HG03066 (cell line): ENCODE measurements around the gene DISC1.
"Not testable (repeated sequence)": the region's sequence is repeated elsewhere in the genome, so short reads cannot be mapped to it uniquely, and the experiment has no call there.

Source experiments
- ATAC-seq: cut with Tn5 transposase; IDR thresholded peaks from one replicate; pipeline ENCODE4 v1.9.1; 2021; ENCODE audit warnings: low read depth; ENCODE audit not compliant: unreplicated experiment

DISC1 gene

DNA sequence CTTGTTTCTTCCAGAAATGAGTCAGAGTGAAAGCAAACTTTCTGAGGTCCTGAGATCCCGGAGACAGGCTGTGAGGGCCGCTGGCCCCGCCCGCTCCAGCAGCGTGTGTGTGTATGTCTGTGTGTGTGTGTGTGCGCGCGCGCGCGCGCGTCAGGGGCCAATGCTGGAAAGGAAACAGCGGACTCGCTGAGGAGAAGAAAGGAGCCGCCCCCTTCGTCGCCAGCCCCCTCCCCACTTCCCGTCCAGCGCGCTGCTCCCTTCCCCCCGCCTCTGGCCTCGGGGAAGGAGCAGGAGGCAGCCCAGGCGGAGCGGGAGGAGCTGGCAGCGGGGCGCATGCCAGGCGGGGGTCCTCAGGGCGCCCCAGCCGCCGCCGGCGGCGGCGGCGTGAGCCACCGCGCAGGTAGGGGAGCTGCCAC is at the start of gene DISC1:
TSS of gene DISC1 (plus strand) at position 256 of the 416 bp plus-strand sequence. CDS start at position 334, 78 bp downstream.
- peak; percentile 55 for ATAC-seq

DNA sequence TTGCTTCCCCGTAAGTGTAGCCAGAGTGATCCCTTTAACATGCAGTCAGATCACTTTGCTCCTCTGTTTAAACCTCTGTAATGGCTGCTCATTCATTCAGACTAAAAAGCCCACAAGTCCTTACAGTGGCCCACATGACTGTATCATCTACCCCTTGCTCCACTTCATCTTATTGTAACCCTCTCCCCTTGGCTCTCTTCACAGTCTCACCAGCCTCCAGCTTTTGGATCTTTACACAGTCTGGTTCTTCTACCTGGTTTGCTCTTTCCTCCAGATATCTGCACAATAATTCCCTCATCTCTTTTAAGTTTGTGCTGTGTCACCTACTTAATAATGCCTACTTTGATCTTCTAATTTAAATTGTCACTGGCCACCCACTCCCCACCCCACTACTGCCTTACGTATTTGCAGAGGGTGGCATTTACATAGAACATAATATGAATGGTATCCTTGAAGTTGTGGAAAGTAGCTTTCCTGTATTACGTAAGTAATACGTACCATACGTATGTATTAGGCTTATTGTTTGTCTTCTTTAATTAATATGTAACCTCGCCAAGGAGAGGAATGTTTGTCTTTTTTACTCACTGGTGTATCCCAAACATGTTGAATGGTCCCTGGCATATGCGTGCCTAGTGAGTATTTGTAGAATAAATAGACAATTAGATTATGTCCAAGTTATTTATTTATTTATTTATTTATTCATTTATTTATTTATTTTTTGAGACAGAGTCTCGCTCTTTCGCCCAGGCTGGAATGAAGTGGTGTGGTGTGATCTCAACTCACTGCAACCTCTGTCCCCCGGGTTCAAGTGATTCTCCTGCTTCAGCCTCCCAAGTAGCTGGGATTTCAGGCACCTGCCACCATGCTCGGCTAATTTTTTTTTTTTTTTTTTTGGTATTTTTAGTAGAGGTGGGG is 49.5 kb upstream of the DISC1 start:
- no peak for ATAC-seq

DNA sequence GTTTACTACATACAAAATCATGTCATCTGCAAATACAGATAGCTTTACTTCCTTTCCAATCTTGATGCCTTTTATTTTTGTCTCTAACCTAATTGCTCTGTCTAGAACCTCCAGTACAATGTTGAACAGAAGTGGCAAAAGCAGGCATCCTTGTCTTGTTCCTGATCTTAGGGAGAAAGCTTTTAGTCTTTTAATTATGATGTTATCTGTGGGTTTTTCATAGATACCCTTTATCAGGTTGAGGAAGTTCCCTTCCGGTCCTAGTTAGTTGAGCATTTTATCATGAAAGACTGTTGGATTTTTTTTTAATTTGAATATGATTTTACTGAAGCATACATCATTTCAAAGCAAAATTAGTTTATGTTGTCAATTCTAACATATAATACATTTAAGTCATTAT is 45.7 kb upstream of the DISC1 start:
- no peak for ATAC-seq

DNA sequence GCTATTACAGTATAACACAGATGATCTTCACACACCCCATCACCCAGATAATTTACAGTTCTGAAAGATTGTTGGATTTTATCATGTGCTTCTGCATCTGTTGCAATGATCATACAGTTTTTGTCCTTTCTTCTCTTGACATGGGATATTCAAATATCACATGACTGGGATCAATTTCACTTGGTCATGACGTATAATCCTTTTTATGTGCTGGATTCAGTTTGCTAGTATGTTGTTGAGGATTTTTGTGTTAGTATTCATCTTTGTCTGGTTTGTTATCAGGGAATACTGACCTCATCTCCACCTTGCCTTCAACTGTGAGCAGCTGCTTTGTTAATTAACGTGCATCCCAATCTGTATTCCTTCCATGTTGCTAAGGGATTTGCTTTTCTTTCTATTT is 44.7 kb upstream of the DISC1 start:
- ATAC-seq: no peak

DNA sequence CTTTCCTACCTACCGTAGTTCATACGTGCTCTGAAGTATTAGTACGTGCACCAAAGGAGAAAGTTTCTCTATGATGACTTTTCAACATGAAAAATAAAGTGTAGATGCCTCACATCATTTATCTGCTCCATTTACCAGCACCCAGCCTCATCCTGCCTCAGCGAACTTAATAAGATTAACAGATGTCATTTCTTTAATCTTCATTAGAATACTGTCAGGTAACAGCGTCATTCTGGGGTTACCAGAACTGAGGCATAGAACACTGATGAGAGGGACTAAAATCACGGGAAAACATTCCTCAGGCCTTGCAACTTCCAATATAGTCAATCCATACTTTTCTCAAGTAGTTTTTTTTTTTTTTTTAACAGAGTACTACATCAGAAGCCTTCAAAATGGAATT is 43.2 kb upstream of the DISC1 start:
- ATAC-seq: no peak

DNA sequence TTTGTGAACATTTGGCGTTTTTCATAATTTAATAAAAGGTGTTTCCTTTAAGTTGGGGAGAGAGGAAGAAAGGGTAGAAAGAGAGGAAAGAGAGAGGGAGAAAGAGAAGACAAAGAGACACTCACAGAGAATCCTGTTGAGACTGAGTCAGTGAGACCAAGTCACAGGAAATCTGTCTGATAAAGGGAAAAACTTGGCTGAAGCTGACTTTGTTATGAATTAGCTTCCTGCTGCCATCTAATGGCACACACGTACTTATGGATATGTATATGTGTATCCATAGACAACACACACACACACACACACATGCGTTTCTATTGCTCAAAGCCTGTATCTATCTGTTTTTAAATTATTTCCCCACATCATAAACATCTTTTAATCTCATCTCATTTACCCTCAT is 42.5 kb upstream of the DISC1 start:
- no peak for ATAC-seq

DNA sequence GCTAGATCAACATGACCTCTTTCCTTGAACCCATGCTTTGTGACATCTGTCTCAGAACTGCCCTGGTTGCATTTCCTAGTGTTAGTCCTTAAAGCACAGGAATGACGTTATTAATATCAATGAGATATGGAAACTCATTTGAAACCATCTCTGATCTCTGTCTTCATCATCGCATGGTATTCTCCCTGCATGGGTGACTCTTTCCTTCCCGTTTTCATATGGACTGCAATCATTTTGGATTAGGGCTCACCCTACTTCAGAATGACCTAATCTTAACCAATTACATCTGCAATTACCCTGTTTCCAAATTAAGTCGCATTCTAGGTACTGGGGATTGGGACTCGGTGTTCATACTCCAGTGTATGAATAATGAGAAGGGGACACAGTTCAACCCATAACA is 41.7 kb upstream of the DISC1 start:
- ATAC-seq: no peak

DNA sequence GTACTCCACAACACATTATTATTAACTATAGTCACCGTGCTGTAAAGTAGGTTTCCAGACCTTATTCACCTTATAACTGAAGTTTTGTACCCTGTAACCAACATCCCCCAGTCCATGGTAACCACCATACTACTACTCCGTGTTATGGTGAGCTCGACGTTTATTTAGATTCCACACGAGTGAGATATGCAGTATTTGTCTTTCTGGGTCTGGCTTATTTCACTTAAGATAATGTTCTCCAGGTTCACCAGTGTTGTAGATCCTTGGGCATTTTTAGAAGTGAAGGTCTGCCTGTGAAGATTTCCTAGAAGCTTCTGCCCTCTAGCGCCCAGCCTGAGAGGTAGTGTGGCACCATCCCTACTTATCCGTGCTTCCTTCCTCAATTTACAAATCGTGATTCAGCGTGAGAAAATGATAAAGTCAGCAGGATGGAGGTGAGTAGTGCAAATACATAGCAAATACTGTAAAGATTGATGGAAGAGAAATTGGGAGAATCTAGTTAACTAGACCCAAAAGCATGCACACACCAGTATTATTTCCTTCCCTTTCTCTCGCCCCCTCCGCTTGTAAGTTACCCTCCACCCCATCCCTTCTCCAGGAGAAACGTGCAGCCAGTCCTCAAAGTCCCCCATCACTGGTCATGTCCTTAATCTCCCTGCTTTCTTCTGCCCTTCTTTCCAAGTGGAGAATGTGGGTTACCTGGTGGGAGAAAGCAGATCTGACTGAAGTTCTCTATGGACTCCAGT is 36.0 kb upstream of the DISC1 start:
- peak; percentile 73 for ATAC-seq

DNA sequence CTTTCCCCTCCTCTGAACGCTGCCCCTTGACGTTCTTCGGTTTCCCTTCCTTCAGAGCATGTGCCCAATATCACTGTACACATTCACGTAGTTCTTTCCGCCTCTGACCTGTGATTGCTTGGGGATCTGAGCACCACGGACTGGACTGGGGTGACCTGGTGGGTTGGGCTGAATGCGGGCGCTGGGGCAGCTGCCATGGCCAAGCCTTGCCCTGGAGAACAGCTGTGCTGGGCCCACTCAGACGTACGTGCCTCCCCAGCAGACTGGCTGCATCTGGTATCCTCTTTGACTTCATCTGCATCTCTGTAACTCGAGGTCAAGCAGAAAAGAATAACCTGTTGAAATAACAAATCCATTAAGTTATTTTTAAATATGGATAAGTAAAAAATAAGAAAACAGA is 35.1 kb upstream of the DISC1 start:
- ATAC-seq: no peak

DNA sequence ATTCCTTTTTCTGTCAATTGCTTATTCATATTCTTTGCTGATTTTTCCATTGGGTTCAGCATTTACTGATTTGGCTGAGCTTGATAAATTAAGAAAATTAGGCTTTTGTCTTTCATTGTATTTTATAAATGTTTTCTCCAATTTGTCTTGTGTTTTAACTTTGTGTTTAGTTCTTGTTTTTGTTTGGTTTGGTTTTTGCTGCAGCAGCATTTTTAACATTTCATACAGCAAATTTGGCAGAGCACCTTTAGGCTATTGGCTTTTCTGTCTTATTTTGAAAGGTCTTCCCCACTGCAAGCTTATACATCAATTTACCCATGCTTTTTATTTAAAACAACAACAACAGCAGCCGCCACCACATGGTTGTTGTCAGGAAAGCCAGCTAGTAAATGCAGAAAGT is 33.8 kb upstream of the DISC1 start:
- ATAC-seq: no peak

DNA sequence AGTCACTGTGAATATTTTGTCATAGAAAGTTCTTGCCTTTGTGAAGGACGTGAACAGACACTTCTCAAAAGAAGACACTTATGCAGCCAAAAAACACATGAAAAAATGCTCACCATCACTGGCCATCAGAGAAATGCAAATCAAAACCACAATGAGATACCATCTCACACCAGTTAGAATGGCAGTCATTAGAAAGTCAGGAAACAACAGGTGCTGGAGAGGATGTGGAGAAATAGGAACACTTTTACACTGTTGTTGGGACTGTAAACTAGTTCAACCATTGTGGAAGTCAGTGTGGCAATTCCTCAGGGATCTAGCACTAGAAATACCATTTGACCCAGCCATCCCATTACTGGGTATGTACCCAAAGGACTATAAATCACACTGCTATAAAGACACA is 33.3 kb upstream of the DISC1 start:
- not testable (repeated sequence) for ATAC-seq

DNA sequence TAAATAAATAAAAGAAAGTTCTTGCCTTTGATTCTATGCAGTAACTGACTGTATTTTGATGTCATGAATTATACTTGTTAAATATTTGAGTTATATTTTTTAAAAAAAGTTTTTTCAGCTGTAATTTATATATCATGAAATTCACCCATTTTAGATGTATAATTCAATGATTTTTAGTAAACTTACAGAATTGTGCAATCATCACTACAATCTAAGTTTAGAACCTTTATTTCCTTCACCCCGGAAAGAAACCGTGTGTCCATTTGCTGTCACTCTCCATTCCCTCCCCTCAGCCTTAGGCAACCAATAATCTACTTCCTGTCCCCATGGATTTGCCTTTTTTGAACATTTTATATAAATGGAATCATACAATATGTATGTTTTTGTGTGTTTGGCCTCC is 32.5 kb upstream of the DISC1 start:
- no peak for ATAC-seq

DNA sequence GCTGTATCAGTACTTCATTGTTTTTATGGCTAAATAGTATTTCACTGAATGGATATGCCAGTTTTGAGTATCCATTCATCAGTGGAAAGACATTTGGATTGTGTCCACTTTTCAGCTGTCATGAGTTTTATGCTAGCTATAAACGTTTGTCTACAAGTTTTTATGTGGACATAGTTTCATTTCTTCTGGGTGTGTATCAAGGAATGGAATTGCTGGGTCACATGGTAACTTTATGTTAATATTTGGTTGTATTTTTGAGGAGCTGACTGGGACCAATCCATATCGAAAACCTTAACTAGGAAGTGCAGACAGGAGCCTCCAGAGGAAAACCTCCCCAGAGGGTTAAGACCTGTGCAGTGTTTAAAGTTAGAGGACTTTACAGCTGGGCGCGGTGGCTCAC is 31.8 kb upstream of the DISC1 start:
- ATAC-seq: no peak

DNA sequence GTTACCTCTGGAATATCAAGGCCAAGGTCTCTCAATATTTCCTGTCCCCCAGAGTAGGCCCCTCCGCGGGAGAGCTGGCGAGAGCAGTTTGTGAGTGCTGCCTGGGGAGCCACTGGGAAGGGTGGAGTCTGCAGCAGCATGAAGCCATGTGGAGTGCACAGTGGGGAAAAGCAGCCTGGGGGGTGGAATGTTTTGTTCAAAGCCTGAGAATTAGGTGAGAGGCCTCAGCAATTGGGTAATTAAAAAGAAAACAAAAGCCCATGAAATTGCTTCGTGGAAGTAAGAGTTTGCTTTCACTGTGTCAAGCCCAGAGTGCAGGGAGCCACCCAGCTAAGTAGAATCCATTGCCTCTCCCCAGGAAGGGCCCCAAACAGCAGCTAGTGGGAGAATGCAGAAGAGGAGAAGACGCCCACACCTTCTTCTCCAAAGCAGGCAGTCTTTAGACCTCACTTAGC is 30.2 kb upstream of the DISC1 start:
- ATAC-seq: no peak

DNA sequence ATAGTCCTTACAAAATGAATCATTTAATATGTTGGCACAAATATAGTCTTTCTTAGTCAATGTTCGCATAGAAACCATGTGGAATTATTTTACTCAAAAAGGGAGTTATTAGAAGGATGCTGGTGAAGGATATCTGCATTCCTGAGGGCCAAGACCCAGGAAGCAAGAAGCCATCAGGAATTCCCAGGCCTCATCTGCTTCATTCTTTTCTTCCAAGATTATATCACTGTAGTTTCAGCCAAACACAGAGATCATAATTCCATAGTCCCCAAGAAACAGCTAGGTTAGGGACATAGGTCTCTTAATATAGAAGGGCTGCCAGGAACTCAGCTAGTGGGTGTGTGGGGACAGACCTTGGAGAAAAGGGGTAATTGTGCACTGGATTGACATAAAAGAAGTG is 28.6 kb upstream of the DISC1 start:
- no peak for ATAC-seq

DNA sequence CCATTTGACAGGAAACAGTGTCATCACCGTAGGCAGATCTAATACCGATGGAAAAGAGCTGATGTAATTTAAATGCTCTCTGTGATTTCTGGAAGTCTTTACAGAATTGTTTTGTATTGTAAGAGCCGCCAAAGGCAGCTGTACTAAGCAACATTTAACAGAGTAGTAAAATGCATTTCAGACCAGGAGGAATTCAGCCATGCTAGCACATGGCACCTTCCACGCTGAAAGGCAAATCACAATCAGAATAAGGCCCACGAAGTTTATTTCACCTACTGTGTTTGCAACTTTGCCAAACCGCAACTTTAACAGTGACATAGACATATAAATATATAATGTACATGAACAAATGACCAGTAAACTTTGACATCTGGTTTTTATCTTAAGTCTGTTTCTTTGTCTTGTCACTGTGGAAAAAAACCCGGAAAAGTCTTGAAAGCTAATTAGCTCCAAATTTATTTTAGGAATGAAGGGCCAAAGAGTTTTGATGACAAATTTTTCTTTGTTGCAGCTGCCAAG is 26.1 kb upstream of the DISC1 start:
- no peak for ATAC-seq

DNA sequence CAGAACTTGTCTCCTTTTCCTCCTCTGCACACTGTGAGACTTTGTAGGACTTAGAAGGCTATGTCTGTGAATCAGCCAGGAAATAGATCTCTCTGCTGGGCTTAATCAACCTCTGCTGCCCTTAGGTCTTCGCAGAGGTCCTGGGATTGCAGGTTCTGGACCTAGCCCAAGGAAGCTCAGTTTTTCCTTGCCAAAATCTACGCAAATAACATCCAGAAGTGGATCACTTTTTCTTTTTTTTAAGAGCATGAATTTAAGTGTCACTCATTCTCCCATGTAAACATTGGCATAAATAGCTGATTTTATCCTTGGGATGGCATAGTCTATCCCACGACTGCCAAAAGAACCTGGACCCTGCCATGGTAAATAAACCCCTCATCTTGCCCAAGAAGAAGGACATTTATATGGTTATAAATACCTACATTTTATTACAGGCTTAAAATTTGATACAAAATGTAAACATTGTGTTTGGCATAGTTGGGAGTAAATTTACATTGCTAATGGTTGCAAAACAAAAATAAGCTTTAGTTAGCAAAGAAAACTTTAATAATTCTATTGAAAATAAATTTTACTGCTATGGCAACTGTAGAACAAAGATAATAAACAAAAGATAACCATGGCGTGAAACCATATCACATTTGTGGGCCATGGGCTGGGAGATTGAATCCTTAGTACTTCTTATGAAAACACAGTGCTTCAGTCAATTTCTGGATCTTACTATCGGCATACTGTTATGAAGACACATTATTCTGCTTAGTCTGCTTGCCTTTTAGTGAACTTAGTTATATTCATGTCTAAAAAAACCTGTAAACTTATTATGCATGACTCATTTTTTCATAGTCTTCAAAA is 24.5 kb upstream of the DISC1 start:
- ATAC-seq: no peak

DNA sequence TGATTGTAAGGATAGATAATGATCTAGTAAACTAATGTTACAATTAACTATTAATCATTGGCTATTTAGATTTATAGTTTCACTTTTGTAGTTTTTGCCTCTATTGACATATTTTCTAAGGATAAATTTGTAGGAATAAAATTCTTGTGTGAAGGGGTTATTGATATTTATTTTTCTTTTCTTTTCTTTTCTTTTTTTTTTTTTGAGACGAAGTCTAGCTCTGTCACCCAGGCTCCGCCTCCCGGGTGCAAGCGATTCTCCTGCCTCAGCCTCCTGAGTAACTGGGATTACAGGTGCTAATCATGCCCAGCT is 24.0 kb upstream of the DISC1 start:
- ATAC-seq: no peak

DNA sequence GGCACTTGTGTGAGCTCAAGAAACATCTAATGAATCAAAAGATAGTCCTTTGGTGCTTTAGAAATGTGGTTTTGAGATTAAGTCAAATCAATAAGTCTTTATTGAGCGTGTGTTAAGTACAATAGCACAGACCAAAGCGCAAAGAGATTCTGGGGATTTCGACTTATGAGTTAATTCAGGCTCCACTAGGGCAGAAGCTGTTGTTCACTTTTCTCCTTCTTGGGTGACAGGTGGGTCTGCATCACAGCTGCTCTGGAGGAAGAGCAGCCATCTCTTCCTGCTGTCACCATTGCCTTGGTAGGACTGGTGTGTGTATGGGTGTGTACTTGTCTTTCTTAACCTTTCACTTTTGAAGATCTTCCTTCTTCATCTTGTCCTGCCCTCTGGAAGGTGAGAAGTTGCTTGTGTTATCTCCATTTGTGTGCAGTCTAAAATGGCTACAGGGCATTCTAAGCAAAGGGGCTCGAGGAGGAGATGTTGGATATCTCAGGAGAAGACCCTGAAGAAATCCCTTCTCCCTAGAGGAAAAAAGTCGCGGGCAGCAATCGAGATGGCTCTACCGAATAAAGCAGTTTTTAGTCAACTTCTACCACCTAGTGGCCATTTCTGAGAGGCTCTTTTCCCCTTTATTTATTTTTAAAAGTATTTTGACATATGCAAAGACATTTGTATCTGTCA is 22.9 kb upstream of the DISC1 start:
- peak; percentile 68 for ATAC-seq

DNA sequence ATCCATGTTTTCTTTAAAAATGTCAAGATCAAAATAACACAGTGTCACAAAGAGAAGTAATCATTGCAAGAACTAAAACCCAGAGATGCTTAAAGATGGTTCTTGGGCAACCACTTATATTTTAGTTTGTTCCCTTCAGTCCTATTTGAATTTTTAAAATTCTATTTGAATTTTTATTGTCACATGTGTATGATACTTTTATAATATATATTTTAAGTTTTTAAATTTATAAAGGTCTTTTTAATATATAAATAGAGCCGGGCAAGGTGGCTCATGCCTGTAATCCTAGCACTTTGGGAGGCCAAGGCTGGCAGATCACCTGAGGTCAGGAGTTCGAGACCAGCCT is 22.3 kb upstream of the DISC1 start:
- ATAC-seq: no peak
